Neural cell (in vitro differentiated cells): ENCODE results near the gene NHSL1. TPM values are rescaled to one million over a fixed set of nuclear protein-coding genes. Genes with fewer than 3 reads are reported as not detected.

ENCODE experiments used
- H2AFZ ChIP-seq: fragments of 200-600, 300-800 bp; sonication (generic), shearing (Covaris generic); 2 replicates; pipeline ENCODE4 v1.6.0; 2014; ENCODE audit warnings: low read depth, mild to moderate bottlenecking, antibody characterized with exemption, low read length, moderate library complexity
- H3F3A ChIP-seq: fragments of 200-600 bp; shearing (Covaris generic); 2 replicates; pipeline ENCODE4 v1.6.1; 2016; ENCODE audit warnings: mild to moderate bottlenecking, moderate library complexity, mixed read lengths, antibody characterized with exemption, low read length; ENCODE audit not compliant: insufficient read depth, poor library complexity, severe bottlenecking
- H3K27ac ChIP-seq: fragments of 200-600, 300-800 bp; sonication (generic), shearing (Covaris generic); 2 replicates; pipeline ENCODE4 v1.5.1; 2014; ENCODE audit warnings: mild to moderate bottlenecking, low read length, moderate library complexity
- H3K27me3 ChIP-seq: fragments of 300-800, 200-600 bp; sonication (generic), shearing (Covaris generic); 2 replicates; pipeline ENCODE4 v1.6.0; 2014; ENCODE audit warnings: mild to moderate bottlenecking, low read depth, low read length, moderate library complexity; ENCODE audit not compliant: insufficient read depth
- H3K36me3 ChIP-seq: fragments of 300-800, 200-600 bp; sonication (generic), shearing (Covaris generic); 2 replicates; pipeline ENCODE4 v1.5.1; 2014; ENCODE audit warnings: mild to moderate bottlenecking, antibody characterized with exemption, low read length, moderate library complexity; ENCODE audit not compliant: insufficient read depth
- H3K4me2 ChIP-seq: fragments of 300-800, 200-600 bp; sonication (generic), shearing (Covaris generic); 2 replicates; pipeline ENCODE4 v1.6.0; 2014; ENCODE audit warnings: mild to moderate bottlenecking, low read length
- H3K4me3 ChIP-seq: fragments of 300-800, 200-600 bp; sonication (generic), shearing (Covaris generic); 2 replicates; pipeline ENCODE4 v1.5.1; 2014; ENCODE audit warnings: mild to moderate bottlenecking, low read length, moderate library complexity
- H3K79me2 ChIP-seq: fragments of 200-600 bp; shearing (Covaris generic); replicated peaks from 2 replicates; pipeline ENCODE4 v1.6.0; 2014; ENCODE audit warnings: mild to moderate bottlenecking, low read length, moderate library complexity; ENCODE audit not compliant: insufficient read depth
- H3K9ac ChIP-seq: fragments of 300-800, 200-600 bp; sonication (generic), shearing (Covaris generic); 2 replicates; pipeline ENCODE4 v1.6.1; 2016; ENCODE audit warnings: mild to moderate bottlenecking, low read length, mixed read lengths
- H3K9me2 ChIP-seq: fragments of 200-600 bp; shearing (Covaris generic); 2 replicates; pipeline ENCODE4 v1.6.1; 2016; ENCODE audit warnings: mild to moderate bottlenecking, low read length, mixed read lengths; ENCODE audit not compliant: insufficient read depth
- H3K9me3 ChIP-seq: fragments of 200-600, 300-800 bp; sonication (generic), shearing (Covaris generic); 2 replicates; pipeline ENCODE4 v1.6.1; 2016; ENCODE audit warnings: mild to moderate bottlenecking, mixed run types, low read length, moderate library complexity, mixed read lengths
- H4K20me1 ChIP-seq: fragments of 200-600 bp; shearing (Covaris generic); 2 replicates; pipeline ENCODE4 v1.6.1; 2016; ENCODE audit warnings: mild to moderate bottlenecking, mixed run types; ENCODE audit not compliant: insufficient read depth
- CTCF ChIP-seq: fragments of 450-650 bp; IDR thresholded peaks from 2 replicates; pipeline ENCODE4 v1.5.1; 2014; ENCODE audit warnings: antibody characterized with exemption, mild to moderate bottlenecking, moderate library complexity; ENCODE audit not compliant: poor library complexity, severe bottlenecking
- EP300 ChIP-seq: fragments of 450-650 bp; conservative IDR thresholded peaks from 2 replicates; pipeline ENCODE4 v1.6.1; 2014; ENCODE audit warnings: antibody characterized with exemption, mild to moderate bottlenecking, moderate library complexity; ENCODE audit not compliant: poor library complexity, severe bottlenecking
- EZH2 ChIP-seq: fragments of 200-600, 300-800 bp; shearing (Covaris generic), sonication (generic); IDR thresholded peaks from 2 replicates; pipeline ENCODE4 v1.6.1; 2014; ENCODE audit warnings: antibody characterized with exemption, low read length, borderline replicate concordance, mild to moderate bottlenecking; ENCODE audit not compliant: insufficient read depth, poor library complexity, severe bottlenecking
- MXI1 ChIP-seq: fragments of 450-650 bp; conservative IDR thresholded peaks from 2 replicates; pipeline ENCODE4 v1.6.1; 2014; ENCODE audit warnings: antibody characterized with exemption, mild to moderate bottlenecking; ENCODE audit not compliant: poor library complexity, severe bottlenecking
- POLR2AphosphoS5 ChIP-seq: IDR thresholded peaks from 2 replicates; pipeline ENCODE4 v1.6.1; 2012
- RAD21 ChIP-seq: fragments of 450-650 bp; conservative IDR thresholded peaks from 2 replicates; pipeline ENCODE4 v1.6.1; 2014; ENCODE audit warnings: antibody characterized with exemption, mild to moderate bottlenecking, moderate library complexity
- SMC3 ChIP-seq: fragments of 450-650 bp; conservative IDR thresholded peaks from 2 replicates; pipeline ENCODE4 v1.6.1; 2014; ENCODE audit warnings: antibody characterized with exemption, mild to moderate bottlenecking, moderate library complexity; ENCODE audit not compliant: poor library complexity
- TAF1 ChIP-seq: IDR thresholded peaks from 2 replicates; pipeline ENCODE4 v1.6.1; 2012; ENCODE audit warnings: low read depth
- polyA plus RNA-seq: library from polyadenylated mRNA; depleted of rRNA; stranded (reverse); fragments of >200 nt; gene quantifications from 2 replicates; pipeline ENCODE4 v1.2.3, GENCODE V29; 2014
- TF ChIP-seq, protein P1 (sequence below): IDR thresholded peaks from 2 replicates; pipeline ENCODE4 v1.6.1; 2012; ENCODE audit warnings: borderline replicate concordance

NHSL1 gene
- polyA plus RNA-seq, 1 donor from 2014 or later, result 2.4 TPM

- H3K4me2 ChIP-seq, result no peak overlapping the region
- H3K9ac ChIP-seq, result no peak overlapping the region
- H3K79me2 ChIP-seq, result no peaks in the 10 kb centered on the region
- TF ChIP-seq EP300 (no peak), MXI1 (no peak), TAF1 (no peak), SMC3 (no peak), CTCF (no peak), POLR2AphosphoS5 (no peak), EZH2 (no peak), RAD21 (no peak)
- TF ChIP-seq, protein P1, sequence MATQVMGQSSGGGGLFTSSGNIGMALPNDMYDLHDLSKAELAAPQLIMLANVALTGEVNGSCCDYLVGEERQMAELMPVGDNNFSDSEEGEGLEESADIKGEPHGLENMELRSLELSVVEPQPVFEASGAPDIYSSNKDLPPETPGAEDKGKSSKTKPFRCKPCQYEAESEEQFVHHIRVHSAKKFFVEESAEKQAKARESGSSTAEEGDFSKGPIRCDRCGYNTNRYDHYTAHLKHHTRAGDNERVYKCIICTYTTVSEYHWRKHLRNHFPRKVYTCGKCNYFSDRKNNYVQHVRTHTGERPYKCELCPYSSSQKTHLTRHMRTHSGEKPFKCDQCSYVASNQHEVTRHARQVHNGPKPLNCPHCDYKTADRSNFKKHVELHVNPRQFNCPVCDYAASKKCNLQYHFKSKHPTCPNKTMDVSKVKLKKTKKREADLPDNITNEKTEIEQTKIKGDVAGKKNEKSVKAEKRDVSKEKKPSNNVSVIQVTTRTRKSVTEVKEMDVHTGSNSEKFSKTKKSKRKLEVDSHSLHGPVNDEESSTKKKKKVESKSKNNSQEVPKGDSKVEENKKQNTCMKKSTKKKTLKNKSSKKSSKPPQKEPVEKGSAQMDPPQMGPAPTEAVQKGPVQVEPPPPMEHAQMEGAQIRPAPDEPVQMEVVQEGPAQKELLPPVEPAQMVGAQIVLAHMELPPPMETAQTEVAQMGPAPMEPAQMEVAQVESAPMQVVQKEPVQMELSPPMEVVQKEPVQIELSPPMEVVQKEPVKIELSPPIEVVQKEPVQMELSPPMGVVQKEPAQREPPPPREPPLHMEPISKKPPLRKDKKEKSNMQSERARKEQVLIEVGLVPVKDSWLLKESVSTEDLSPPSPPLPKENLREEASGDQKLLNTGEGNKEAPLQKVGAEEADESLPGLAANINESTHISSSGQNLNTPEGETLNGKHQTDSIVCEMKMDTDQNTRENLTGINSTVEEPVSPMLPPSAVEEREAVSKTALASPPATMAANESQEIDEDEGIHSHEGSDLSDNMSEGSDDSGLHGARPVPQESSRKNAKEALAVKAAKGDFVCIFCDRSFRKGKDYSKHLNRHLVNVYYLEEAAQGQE, result no peak
- H3K27ac ChIP-seq, result no peak overlapping the region
- H3K36me3 ChIP-seq, result no peaks in the 10 kb centered on the region
- H2AFZ ChIP-seq, result no peak overlapping the region
- no peaks in the 10 kb centered on the region for H3K27me3 ChIP-seq
- H3F3A ChIP-seq, result no peaks in the 10 kb centered on the region
- no peaks in the 10 kb centered on the region for H3K9me2 ChIP-seq
- H3K9me3 ChIP-seq, result no peaks in the 10 kb centered on the region
- no peak overlapping the region for H3K4me3 ChIP-seq
- H4K20me1 ChIP-seq, result no peaks in the 10 kb centered on the region
Observed at GRCh38 chr6:138383776-138384175, 115.5 kb downstream of the NHSL1 start.

DNA sequence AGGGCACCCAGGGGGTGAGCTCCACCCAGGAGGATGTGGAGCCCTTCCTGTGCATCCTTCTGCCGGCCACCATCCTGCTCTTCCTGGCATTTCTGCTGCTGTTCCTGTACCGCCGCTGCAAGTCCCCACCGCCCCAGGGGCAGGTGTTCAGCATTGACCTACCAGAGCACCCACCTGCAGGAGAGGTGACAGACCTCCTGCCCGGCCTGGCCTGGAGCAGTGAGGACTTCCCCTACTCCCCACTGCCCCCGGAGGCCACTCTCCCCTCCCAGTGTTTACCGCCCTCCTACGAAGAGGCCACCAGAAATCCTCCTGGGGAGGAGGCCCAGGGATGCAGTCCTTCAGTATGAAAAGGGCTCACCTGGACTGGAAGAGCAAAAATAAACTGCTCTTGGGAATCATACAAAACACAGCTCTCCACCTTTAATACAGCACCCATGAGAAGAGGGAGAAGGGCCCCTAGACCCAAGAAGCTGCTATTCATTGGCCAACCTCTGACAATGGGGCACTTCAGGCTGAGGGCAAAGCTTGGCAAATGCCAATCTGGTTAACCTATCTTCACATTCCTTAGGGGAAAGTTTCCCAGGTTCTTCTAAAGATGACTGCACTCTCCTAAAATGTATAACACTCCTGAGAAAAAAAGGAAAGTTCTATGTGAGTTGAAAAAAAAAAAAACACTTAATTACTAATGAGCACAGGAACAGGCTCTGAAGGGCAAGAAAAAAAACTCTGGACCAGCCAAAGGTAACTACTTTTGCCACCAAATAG, 116.6 kb downstream of the NHSL1 start:
- no peak overlapping the region for H3K4me3 ChIP-seq
- H3K27me3 ChIP-seq, result no peaks in the 10 kb centered on the region
- no peaks in the 10 kb centered on the region for H3K79me2 ChIP-seq
- H3K36me3 ChIP-seq, result no peaks in the 10 kb centered on the region
- no peaks in the 10 kb centered on the region for H3F3A ChIP-seq
- TF ChIP-seq, protein P1, result no peak
- TF ChIP-seq EZH2 (no peak), SMC3 (no peak), TAF1 (no peak), EP300 (no peak), POLR2AphosphoS5 (no peak), MXI1 (no peak), CTCF (no peak), RAD21 (no peak)
- H3K4me2 ChIP-seq, result no peak overlapping the region
- no peaks in the 10 kb centered on the region for H3K9me3 ChIP-seq
- no peaks in the 10 kb centered on the region for H3K9me2 ChIP-seq
- no peak overlapping the region for H3K9ac ChIP-seq
- no peak overlapping the region for H2AFZ ChIP-seq
- H4K20me1 ChIP-seq, result no peaks in the 10 kb centered on the region
- H3K27ac ChIP-seq, result no peak overlapping the region
